ACHN (cell line): ENCODE results near the gene TTLL12.

ENCODE experiments used
- DNase-seq: peaks from one replicate; pipeline ENCODE4 v3.0.0-alpha.2; 2015
- in situ Hi-C: cut with HindIII; loops from 2 replicates; pipeline ENCODE4 v1.10.0; 2017; ENCODE audit warnings: low sequenced_read_pairs, low pct_ligation_motif_present, low pct_unique_long_range_greater_than_20kb

TTLL12 gene

GRCh38 chr22:43186272-43187170, at the start of gene TTLL12:
Gene TTLL12, minus strand, starts transcription at chr22:43187134. Its CDS starts 65 bp downstream, at chr22:43187069.
- DNase-seq: peak; percentile 50
- in situ Hi-C loops: no loop called here

GRCh38 chr22:43235445-43236409, 48.8 kb upstream of the TTLL12 start:
- in situ Hi-C loops: no loop called here
- DNase-seq: no peak

- DNase-seq: no peak
- in situ Hi-C loops: no loop called here
Measured at GRCh38 chr22:43234264-43234988, 47.5 kb upstream of the TTLL12 start.

GRCh38 chr22:43233529-43233928, 46.6 kb upstream of the TTLL12 start:
- DNase-seq: no peak
- in situ Hi-C loops: no loop called here

GRCh38 chr22:43232445-43232844, 45.5 kb upstream of the TTLL12 start:
- in situ Hi-C loops: no loop called here
- no peak for DNase-seq

GRCh38 chr22:43231724-43232034, 44.7 kb upstream of the TTLL12 start:
- in situ Hi-C loops: no loop called here
- no peak for DNase-seq

GRCh38 chr22:43230971-43231723, 44.2 kb upstream of the TTLL12 start:
- peak; percentile 41 for DNase-seq
- in situ Hi-C loops: no loop called here

- no peak for DNase-seq
- in situ Hi-C loops: no loop called here
Measured at GRCh38 chr22:43230571-43230970, 43.6 kb upstream of the TTLL12 start.

- no peak for DNase-seq
- in situ Hi-C loops: no loop called here
Measured at GRCh38 chr22:43228863-43229262, 41.9 kb upstream of the TTLL12 start.

GRCh38 chr22:43228330-43228729, 41.4 kb upstream of the TTLL12 start:
- in situ Hi-C loops: no loop called here

GRCh38 chr22:43227239-43227630, 40.3 kb upstream of the TTLL12 start:
- DNase-seq: no peak
- in situ Hi-C loops: no loop called here

More at GRCh38 chr22:43228330-43228729, 41.4 kb upstream of the TTLL12 start:
- DNase-seq: peak; percentile 19

GRCh38 chr22:43226377-43227238, 39.7 kb upstream of the TTLL12 start:
- no peak for DNase-seq
- in situ Hi-C loops: no loop called here

- in situ Hi-C loops: no loop called here
- DNase-seq: no peak
Measured at GRCh38 chr22:43225609-43226008, 38.7 kb upstream of the TTLL12 start.

GRCh38 chr22:43222987-43223386, 36.1 kb upstream of the TTLL12 start:
- in situ Hi-C loops: no loop called here
- DNase-seq: no peak

GRCh38 chr22:43222262-43222661, 35.3 kb upstream of the TTLL12 start:
- no peak for DNase-seq
- in situ Hi-C loops: no loop called here

- in situ Hi-C loops: no loop called here
Measured at GRCh38 chr22:43220625-43221380, 33.9 kb upstream of the TTLL12 start.

GRCh38 chr22:43218786-43219185, 31.9 kb upstream of the TTLL12 start:
- no peak for DNase-seq
- in situ Hi-C loops: no loop called here

More at GRCh38 chr22:43220625-43221380, 33.9 kb upstream of the TTLL12 start:
- no peak for DNase-seq
